Upper lobe of left lung (tissue), 4 donors: Measurements from ENCODE around the gene SSTR3.

Source experiments
- EP300 ChIP-seq, 4 donors: sonication (generic); formaldehyde crosslinking; IDR thresholded peaks; one replicate each; pipeline ENCODE4 v1.5.1; 2017; ENCODE audit warnings: antibody characterized with exemption in 4 of 4, control low read depth in 2 of 4
- POLR2A ChIP-seq, 4 donors: fragments of 450-650 bp; IDR thresholded peaks; one replicate each; pipeline ENCODE4 v1.5.1; 2016 to 2017; ENCODE audit warnings: antibody characterized with exemption in 4 of 4, mild to moderate bottlenecking in 2 of 4
- TF ChIP-seq, protein P1 (sequence below), 6 experiments: fragments of 450-650 bp in 4 of 6; fragments of 200-600 bp in 2 of 6; sonication (generic) in 2 of 6; IDR thresholded peaks; one replicate each; pipeline ENCODE4 v1.5.1; 2016 to 2019; ENCODE audit warnings: antibody characterized with exemption in 6 of 6

DNA sequence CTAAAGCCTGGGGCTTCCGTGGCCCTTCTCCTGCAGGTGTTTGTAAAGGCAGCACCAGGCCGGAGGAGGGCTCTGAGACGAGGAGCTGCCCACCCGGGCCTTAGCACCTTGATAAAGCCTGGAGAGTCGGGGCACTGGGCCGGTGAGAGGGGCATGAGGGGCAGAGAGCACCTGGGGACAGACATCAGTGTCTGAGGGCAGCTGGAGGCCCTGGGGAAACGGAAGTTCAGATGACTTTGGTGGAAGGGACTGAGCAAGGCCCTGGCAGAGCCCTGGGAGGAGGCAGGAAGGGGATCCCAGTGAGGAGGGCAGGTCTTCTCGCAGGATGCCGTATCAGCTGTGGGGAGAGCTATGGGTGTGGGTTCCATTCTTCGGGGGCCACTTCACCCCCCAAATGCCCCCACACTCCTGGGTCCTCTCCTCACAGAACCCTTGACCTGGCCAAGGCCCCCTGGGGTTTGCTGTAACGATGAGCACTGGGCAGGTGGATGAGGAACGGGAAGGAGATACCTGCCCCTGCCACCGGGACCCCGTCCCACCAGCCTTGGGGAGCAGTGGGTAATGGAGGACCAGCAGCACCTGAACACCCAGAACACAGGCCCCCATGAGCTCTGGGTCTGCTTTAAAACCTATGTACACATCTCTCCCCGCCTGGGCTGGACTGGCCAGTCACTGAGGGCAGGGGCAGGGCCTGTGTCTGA is 31.6 kb downstream of the SSTR3 start:
- TF ChIP-seq, protein P1, sequence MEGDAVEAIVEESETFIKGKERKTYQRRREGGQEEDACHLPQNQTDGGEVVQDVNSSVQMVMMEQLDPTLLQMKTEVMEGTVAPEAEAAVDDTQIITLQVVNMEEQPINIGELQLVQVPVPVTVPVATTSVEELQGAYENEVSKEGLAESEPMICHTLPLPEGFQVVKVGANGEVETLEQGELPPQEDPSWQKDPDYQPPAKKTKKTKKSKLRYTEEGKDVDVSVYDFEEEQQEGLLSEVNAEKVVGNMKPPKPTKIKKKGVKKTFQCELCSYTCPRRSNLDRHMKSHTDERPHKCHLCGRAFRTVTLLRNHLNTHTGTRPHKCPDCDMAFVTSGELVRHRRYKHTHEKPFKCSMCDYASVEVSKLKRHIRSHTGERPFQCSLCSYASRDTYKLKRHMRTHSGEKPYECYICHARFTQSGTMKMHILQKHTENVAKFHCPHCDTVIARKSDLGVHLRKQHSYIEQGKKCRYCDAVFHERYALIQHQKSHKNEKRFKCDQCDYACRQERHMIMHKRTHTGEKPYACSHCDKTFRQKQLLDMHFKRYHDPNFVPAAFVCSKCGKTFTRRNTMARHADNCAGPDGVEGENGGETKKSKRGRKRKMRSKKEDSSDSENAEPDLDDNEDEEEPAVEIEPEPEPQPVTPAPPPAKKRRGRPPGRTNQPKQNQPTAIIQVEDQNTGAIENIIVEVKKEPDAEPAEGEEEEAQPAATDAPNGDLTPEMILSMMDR (IDR thresholded peaks at IDR 0.05), result no peak
- TF ChIP-seq POLR2A (IDR thresholded peaks at IDR 0.05), result no peak
- no peak for TF ChIP-seq EP300 (IDR thresholded peaks at IDR 0.05)
